G401 (cell line): ENCODE results near the gene DLX3. TPM values are rescaled to one million over a fixed set of nuclear protein-coding genes. Genes with fewer than 3 reads are reported as not detected.
"Not testable (repeated sequence)": the region's sequence is repeated elsewhere in the genome, so short reads cannot be mapped to it uniquely, and the experiment has no call there.

Experiments used
- DNase-seq: peaks from one replicate; pipeline ENCODE4 v3.0.0-alpha.2; 2015; ENCODE audit warnings: low spot score
- in situ Hi-C: cut with HindIII; loops from 2 replicates; pipeline ENCODE4 v1.10.0; 2016; ENCODE audit warnings: low sequenced_read_pairs, mixed read lengths
- total RNA-seq: library from RNA; depleted of rRNA; stranded (reverse); fragments of >200 nt; shearing (Covaris generic); gene quantifications from 2 replicates; pipeline ENCODE4 v1.2.3, GENCODE V29; 2014; rRNA removed

DLX3 gene
- 6.3 and 11.2 TPM in 2 replicates for total RNA-seq

- peak; percentile 71 for DNase-seq
- in situ Hi-C loops: loop anchor here (5.0 kb wide), 1 partner anchor 93 kb away; no protein-coding TSS in a partner anchor
Observed at GRCh38 chr17:49995055-49995738, at the start of gene DLX3. TSS of gene DLX3 (minus strand) at chr17:49995224. CDS start at chr17:49994998, 226 bp downstream.

DNA sequence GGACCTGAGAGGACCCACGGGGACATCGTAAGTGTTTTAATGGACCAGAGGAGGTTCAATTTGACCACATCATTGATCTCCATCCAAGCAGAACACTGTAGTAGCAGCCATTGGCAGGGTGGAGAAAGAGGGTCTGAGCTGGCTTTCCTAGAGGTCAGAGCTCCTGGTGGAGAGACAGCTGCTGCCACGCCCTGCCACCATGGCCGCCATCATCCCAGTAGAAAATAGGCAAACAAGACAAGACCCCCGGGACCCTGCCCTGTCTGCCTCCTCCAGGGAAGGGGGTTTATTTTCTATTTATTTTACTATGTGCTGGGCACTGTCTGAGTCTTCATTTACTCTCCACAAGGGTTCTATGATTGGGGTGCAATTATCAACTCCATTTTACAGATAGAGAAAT, 49.5 kb upstream of the DLX3 start:
- in situ Hi-C loops: no loop called here
- no peak for DNase-seq

- in situ Hi-C loops: no loop called here
- DNase-seq: no peak
Observed at GRCh38 chr17:50043290-50044148, 48.5 kb upstream of the DLX3 start.

DNA sequence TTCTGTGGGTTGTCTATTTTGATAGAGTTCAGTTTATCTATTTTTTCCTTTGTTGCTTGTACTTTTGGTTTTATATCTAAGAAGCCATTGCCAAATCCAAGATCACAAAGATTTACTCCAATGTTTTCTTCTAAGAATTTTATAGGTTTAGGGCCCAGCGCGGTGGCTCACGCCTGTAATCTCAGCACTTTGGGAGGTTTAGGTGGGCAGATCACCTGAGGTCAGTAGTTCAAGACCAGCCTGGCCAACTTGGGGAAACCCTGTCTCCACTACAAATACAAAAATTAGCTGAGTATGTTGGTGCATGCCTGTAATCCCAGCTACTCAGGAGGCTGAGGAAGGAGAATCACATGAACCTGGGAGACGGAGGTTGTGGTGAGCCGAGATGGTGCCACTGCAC, 47.2 kb upstream of the DLX3 start:
- in situ Hi-C loops: no loop called here
- no peak for DNase-seq

- DNase-seq, in situ Hi-C loops: not testable (repeated sequence)
Observed at GRCh38 chr17:50040496-50040895, 45.5 kb upstream of the DLX3 start.

DNA sequence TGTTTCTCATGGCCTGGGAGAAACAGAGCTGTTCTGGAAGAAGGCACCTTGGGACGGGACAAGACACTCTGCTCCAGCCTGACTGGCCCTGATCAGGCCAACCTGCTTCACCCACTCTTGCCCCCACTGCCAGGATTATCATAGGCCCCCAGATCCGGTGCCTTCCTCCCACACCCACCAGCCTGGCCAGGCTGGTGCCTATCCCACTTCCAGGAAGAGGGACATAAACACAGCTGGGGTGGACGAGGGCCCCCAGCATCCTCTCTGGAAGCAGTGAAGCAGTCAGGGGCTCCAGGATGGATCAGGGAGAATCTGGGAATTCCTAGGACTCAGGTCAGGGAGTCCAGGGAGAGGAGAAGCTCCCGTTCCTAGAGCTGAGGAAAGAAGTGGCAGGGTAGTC, 44.0 kb upstream of the DLX3 start:
- DNase-seq: no peak
- in situ Hi-C loops: no loop called here

DNA sequence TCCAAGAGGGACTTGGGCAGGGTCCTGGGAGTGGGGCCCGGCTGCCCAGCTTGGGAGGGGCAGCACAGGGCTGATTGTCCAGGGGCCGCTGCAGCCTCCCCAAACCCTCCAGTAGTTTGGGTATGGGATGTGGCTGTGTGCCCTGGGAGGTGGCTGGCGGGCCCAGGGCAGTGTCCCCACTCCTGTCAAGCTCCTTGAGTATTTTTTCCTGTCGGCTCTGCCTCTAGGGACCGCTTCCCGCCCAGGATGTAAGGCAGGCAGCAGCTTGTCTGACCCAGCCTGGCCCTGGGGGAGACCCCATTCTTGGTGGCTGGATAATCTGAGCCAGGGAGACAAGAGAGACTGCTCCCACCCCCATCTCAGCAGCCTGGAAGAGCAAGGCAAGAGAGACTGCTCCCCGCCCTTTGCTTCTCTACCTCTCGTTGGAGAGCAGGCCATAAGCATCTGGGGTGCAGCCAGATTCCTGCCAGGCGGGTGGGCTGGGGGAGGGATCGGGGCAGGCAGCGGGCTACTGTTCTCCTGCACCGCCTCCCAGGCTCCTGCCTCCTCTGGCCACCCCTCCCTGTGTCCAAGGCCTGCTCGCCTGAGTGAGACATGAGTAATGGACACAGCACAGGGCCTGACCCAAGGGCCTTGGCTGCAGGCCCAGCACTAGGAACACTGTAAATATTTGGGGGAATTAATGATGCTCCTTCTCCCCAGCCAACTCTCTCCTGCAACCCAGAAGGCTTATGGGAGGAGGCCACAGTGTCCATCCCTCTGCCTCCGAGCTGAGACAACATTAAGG, 42.5 kb upstream of the DLX3 start:
- DNase-seq: no peak
- in situ Hi-C loops: no loop called here

DNA sequence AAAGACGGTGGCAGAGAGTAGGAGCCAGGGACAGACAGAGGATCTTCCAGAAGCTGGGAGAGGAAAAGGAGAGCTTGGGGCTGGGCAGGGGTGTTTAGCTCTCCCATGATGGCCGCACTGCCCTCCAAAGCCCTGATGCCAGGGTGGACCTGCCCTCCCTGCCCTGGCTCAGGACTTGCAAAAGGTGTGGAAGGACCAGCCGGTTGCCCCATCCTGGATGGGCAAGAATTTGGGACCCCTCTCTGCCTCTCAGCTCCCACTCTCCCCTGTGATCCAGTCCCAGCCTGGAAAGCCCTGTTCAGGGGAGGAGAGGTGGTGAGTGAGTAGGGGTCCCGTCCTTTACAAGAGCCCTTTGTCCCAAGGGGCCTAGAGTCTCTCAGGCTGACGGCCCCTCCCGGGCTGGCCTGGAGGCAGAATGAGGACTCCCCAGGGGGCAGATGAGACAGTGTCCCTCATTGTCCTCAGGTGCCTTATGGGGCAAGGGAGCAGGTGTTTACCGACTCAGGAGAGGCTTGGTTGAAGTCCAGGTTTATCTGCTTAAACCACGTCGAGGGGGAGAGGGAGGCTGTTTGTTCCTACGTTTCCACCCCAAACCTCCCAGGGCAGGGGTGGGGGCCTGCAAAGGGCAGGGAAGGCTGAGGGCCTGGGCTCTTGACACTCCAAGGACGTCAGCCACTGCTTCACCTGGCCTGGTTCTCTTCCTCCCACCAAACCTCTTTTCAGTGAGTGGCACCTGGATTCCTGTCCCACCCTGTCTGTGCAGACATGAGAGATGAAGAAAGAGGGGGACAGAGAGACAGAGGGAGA, 41.6 kb upstream of the DLX3 start:
- in situ Hi-C loops: no loop called here
- no peak for DNase-seq

DNA sequence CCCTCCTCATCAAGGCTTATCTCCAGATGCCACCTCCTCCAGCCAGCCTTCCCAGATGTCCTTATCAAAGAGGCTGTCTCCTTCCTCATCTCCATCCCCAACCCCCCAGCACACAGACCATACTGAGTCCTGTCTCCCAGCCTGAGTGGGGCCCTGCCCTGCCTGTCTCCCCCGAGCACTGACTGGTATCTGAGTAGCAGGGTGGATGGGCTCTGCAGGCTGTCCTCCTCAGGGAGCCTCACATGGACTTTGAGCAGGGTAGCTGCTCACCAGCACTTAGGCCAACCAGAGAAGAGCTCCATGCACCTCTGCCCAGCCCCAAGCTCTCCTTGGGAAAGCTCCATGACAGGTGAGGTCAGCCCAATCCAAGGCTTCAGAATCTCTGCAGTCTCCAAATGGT, 40.9 kb upstream of the DLX3 start:
- in situ Hi-C loops: no loop called here
- no peak for DNase-seq

- in situ Hi-C loops: no loop called here
- DNase-seq: no peak
Observed at GRCh38 chr17:50035421-50035879, 40.4 kb upstream of the DLX3 start.

- no peak for DNase-seq
- in situ Hi-C loops: no loop called here
Observed at GRCh38 chr17:50034498-50035364, 39.7 kb upstream of the DLX3 start.

DNA sequence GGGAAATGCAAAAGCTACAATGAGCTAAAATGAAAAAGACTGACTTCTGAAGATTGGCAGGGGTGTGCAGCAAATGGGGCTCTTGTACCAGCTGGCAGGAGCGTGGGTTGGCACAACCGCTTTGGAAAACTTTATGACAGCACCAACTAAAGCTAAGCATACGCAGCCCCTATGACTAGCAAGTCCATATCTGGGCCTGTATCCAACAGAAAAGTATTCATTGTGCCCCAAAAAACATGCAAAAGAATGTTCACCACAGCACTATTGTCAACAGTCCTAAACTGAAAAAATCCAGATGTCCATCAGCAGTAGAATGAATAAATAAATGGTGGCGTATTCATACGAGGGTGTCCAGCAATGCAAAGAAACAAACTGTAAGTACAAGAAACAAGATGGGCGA, 38.3 kb upstream of the DLX3 start:
- in situ Hi-C loops: no loop called here
- no peak for DNase-seq

DNA sequence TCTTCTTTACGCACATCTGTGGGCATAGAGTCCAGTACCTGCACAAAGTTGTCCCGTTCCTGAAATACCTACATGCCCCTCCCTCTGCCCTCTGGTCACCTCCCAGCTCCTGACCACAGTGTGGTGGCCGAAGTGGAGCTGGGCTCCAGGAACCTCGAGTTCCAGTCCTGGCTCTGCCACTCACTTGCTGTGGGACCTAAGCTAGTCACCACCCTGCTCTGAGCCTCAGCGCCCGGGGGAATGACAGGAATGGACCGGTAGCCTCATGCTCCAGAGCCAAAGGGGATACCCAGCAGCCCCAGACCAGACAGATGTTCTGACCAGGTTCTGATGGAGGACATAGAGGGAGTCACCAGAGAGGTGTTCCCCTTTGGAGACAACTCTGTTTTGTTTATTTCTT, 34.2 kb upstream of the DLX3 start:
- in situ Hi-C loops: no loop called here
- DNase-seq: no peak

DNA sequence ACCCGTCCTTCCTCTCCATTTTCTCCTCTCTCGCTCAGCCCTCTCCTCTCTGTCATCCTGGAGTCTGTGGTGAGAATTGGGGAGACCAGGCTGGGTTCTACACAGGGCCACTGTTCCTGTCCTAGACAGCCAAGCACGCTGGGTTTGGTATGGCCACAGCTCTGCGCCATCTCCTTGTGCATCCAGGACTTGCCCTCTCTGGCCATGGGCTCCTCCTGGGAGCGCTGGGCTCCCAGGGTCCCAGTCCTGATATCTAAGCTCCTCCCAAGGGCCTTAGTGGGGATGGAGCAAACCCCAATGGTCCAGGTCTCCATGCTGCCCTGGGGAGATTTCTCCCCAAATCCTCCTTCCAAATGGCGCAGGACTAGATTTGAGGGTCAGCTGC, 33.7 kb upstream of the DLX3 start:
- in situ Hi-C loops: no loop called here
- no peak for DNase-seq

- in situ Hi-C loops: no loop called here
- DNase-seq: no peak
Observed at GRCh38 chr17:50027881-50028735, 33.1 kb upstream of the DLX3 start.

- no peak for DNase-seq
- in situ Hi-C loops: no loop called here
Observed at GRCh38 chr17:50027172-50027880, 32.3 kb upstream of the DLX3 start.

GRCh38 chr17:50026837-50027171, 31.8 kb upstream of the DLX3 start:
- in situ Hi-C loops: no loop called here
- DNase-seq: peak; percentile 86
